ENCODE measurements around the gene DHCR7.

DNA sequence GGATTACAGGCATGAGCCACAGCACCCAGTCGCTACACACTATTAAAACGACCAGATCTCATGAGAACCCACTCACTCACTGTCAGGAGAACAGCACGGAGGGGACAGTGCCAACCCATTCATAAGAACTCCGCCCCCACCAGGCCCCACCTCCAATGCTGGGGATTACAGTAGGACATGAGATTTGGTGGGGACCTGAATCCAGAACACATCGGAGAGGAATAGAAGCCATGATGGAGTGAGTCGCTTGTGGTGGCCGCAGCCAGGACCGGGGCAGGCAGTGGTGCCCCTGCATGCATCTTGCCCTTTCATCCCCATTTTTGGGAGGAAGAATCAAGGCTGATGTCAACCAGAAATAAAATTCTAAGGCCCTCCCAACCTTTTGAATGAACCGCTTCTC lies 13.5 kb upstream of the DHCR7 start:
- TF ChIP-seq, protein P1, sequence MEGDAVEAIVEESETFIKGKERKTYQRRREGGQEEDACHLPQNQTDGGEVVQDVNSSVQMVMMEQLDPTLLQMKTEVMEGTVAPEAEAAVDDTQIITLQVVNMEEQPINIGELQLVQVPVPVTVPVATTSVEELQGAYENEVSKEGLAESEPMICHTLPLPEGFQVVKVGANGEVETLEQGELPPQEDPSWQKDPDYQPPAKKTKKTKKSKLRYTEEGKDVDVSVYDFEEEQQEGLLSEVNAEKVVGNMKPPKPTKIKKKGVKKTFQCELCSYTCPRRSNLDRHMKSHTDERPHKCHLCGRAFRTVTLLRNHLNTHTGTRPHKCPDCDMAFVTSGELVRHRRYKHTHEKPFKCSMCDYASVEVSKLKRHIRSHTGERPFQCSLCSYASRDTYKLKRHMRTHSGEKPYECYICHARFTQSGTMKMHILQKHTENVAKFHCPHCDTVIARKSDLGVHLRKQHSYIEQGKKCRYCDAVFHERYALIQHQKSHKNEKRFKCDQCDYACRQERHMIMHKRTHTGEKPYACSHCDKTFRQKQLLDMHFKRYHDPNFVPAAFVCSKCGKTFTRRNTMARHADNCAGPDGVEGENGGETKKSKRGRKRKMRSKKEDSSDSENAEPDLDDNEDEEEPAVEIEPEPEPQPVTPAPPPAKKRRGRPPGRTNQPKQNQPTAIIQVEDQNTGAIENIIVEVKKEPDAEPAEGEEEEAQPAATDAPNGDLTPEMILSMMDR (IDR thresholded peaks at IDR 0.05): no peak
- TF ChIP-seq POLR2A (IDR thresholded peaks at IDR 0.05): no peak

All from Peyer's patch (tissue), 4 donors.